ENCODE data around the gene CEP95.

Gene CEP95

DNA sequence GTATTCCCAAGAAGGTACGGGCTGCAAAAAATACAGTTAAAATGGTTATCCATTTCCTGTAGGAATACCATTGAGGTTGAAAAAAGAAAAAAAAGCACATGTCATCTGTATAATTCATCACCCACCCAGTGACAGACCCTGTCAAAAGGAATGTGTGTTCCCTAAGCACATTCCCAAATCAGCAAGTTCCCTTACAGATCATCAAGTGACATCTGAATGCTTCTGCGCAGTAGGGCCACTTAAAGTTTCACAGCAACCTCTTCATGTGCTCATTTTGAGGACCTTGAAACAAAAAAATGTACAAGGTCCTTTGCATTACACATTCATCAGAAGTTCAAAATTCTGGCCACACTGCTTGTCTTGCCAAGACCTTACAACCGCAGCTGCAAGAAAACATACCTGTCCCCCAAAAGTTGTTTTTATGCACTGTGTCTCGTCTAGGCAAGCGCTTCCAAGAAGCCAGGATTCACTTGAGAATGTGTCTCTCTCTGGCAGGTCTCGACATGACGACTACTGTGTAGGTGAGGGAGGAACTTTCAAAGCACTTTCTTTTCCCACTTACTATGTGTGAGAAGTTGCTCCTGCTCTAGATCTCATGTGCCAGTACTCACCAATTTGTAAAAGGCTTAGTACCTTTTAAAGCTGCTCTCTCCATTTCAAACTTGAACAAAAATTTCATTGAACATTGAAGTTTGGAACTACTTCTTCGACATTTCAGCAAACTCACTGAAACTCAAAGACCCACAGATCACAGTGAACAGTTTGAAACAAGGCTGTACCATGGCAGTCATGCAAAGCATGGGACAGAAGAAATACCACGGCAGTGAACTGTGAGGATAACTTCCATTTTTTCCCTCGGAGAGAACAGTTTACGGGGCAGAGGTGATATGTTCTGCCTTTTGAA lies 5.7 kb upstream of the CEP95 start:
- H3K4me3 ChIP-seq (ENCODE audit: control insufficient read depth, low read depth, low read length), result no peak overlapping the region
- no peak for DNase-seq (ENCODE audit: low read depth)
- TF ChIP-seq, protein P1, sequence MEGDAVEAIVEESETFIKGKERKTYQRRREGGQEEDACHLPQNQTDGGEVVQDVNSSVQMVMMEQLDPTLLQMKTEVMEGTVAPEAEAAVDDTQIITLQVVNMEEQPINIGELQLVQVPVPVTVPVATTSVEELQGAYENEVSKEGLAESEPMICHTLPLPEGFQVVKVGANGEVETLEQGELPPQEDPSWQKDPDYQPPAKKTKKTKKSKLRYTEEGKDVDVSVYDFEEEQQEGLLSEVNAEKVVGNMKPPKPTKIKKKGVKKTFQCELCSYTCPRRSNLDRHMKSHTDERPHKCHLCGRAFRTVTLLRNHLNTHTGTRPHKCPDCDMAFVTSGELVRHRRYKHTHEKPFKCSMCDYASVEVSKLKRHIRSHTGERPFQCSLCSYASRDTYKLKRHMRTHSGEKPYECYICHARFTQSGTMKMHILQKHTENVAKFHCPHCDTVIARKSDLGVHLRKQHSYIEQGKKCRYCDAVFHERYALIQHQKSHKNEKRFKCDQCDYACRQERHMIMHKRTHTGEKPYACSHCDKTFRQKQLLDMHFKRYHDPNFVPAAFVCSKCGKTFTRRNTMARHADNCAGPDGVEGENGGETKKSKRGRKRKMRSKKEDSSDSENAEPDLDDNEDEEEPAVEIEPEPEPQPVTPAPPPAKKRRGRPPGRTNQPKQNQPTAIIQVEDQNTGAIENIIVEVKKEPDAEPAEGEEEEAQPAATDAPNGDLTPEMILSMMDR (conservative IDR thresholded peaks at IDR 0.05; ENCODE audit: control insufficient read depth, insufficient read depth, low read depth, low read length), result no peak

- TF ChIP-seq, protein P1 (conservative IDR thresholded peaks at IDR 0.05; ENCODE audit: control insufficient read depth, insufficient read depth, low read depth, low read length), result no peak
- H3K4me3 ChIP-seq (ENCODE audit: control insufficient read depth, low read depth, low read length), result no peak overlapping the region
- DNase-seq (ENCODE audit: low read depth), result no peak
These were observed 4.8 kb upstream of the CEP95 start for GRCh38 chr17:64502021-64502420.

DNA sequence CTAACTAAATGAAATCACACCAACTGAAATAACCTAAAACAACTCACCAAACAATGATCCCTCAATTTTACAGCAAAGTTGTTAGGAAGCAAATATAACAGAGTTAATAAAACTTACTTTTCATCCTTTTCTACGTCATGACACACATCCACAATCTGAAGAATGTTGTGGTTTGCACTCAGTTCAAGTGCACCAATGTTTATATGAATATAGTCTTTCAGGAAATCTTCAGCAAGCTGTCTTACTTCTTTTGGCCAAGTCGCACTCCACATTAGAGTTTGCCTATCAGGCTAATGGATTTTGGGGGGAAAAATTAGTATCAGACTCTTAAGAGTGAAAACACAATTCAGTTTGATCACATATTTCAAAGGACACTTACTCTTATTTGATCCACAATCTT lies 4.0 kb upstream of the CEP95 start:
- DNase-seq (ENCODE audit: low read depth), result no peak
- TF ChIP-seq, protein P1 (conservative IDR thresholded peaks at IDR 0.05; ENCODE audit: control insufficient read depth, insufficient read depth, low read depth, low read length), result no peak
- no peak overlapping the region for H3K4me3 ChIP-seq (ENCODE audit: control insufficient read depth, low read depth, low read length)

DNA sequence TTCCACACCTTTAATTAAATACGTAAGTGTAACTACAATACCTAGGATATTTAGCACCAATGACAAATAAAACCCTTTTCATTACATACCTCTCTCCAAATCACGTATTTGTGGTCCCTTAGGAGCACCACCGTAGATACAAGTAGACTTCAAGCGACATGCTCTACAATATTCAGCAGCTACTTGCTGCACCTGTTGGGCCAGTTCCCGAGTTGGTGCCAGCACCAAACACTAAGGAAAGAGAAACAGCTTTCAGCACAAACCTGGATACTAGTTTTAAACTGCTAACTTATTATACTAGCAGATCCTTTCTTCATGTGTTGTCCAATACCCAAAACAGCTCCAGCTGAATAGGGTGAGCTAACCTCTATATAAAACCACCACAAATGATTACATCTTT lies 3.4 kb upstream of the CEP95 start:
- TF ChIP-seq, protein P1 (conservative IDR thresholded peaks at IDR 0.05; ENCODE audit: control insufficient read depth, insufficient read depth, low read depth, low read length), result no peak
- H3K4me3 ChIP-seq (ENCODE audit: control insufficient read depth, low read depth, low read length), result no peak overlapping the region
- no peak for DNase-seq (ENCODE audit: low read depth)

GRCh38 chr17:64503821-64504768 lies 2.7 kb upstream of the CEP95 start:
- TF ChIP-seq, protein P1 (conservative IDR thresholded peaks at IDR 0.05; ENCODE audit: control insufficient read depth, insufficient read depth, low read depth, low read length), result no peak
- DNase-seq (ENCODE audit: low read depth), result no peak
- H3K4me3 ChIP-seq (ENCODE audit: control insufficient read depth, low read depth, low read length), result peak overlapping the region; percentile 100

DNA sequence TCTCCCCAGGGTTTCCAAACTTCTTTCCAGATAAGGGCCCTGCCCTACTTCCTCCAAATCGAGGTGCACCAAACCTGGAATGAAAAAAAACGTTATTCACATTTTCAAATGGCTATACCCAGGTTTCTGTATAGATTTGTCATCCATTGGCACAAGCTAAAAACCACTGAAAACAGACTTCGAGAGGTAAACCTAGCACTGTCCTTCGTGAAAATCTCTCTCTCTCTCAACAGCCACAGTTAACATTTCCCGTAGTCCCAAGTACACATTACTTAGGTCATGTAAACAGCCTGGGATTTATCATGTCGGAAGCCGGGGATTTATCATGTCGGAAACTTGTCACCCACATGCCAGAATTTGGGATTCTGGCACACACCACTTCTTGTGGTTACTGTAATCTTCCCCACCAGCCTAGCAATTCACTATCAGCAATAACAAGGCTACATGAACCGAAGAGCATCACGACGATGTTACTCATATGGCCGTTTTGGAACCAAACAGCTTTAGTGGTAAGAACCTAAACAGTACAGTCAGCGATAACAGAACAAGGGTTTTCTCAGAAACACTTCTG lies 1.9 kb upstream of the CEP95 start:
- DNase-seq (ENCODE audit: low read depth), result peak; percentile 54
- H3K4me3 ChIP-seq (ENCODE audit: control insufficient read depth, low read depth, low read length), result peak overlapping the region; percentile 100
- TF ChIP-seq, protein P1 (conservative IDR thresholded peaks at IDR 0.05; ENCODE audit: control insufficient read depth, insufficient read depth, low read depth, low read length), result no peak
